ENCODE measurements around the gene ARMC12. TPM values are rescaled to one million over a fixed set of nuclear protein-coding genes. Genes with fewer than 3 reads are reported as not detected.
A peak's percentile ranks its signal among the peaks of the same experiment; 100 is the strongest.

ARMC12 gene
- total and polyA plus RNA-seq, 2 of the 13 experiments (the other 11 are each of a cell fraction or from before 2014, with no cell fraction given), result 1.3 TPM; not detected in 1

DNA sequence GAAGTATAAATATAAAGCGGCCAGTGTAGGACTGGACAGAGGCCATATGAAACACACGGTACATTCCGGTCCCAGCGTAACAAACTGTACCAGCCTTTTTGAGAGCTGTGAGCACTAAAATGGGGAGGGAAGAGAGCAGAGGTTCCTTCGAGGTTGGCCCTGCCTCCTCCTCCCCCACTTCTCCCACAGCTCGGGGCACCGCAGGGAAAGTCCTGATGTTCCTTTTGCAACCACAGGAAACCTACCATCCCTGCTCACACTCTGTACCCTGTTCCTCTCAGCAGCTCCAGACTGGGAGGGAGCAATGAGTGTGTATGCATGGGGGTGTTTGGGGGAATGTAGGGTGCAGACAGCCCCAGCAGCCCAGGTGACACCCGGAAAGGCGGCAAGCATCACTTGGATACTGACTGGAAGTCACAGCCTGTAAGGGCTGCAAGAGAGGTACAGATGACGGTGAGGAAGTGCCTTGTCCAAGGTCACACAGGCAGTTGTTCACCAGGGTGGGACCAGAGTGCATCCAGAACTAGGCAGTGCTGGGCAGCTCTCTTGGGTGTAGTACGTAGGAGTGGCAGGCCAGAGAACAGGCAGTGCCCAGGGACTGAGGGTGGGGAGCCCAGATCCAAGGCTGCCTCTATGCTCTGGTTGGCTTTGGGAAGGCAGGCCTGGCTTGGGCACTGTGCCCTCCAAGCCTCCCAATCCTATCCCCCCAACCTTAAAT lies 11.0 kb upstream of the ARMC12 start (continued):
- TF ChIP-seq, protein P1, sequence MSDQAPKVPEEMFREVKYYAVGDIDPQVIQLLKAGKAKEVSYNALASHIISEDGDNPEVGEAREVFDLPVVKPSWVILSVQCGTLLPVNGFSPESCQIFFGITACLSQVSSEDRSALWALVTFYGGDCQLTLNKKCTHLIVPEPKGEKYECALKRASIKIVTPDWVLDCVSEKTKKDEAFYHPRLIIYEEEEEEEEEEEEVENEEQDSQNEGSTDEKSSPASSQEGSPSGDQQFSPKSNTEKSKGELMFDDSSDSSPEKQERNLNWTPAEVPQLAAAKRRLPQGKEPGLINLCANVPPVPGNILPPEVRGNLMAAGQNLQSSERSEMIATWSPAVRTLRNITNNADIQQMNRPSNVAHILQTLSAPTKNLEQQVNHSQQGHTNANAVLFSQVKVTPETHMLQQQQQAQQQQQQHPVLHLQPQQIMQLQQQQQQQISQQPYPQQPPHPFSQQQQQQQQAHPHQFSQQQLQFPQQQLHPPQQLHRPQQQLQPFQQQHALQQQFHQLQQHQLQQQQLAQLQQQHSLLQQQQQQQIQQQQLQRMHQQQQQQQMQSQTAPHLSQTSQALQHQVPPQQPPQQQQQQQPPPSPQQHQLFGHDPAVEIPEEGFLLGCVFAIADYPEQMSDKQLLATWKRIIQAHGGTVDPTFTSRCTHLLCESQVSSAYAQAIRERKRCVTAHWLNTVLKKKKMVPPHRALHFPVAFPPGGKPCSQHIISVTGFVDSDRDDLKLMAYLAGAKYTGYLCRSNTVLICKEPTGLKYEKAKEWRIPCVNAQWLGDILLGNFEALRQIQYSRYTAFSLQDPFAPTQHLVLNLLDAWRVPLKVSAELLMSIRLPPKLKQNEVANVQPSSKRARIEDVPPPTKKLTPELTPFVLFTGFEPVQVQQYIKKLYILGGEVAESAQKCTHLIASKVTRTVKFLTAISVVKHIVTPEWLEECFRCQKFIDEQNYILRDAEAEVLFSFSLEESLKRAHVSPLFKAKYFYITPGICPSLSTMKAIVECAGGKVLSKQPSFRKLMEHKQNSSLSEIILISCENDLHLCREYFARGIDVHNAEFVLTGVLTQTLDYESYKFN (CRISPR knock-in tag; conservative IDR thresholded peaks at IDR 0.05), result 0 out of 2 replicates have a peak, but pooled peaks have one; percentile 12
- TF ChIP-seq PCBP1 (IDR thresholded peaks at IDR 0.05; ENCODE audit: borderline replicate concordance, low read depth, low read length) (no peak), ZNF292 (CRISPR knock-in tag; IDR thresholded peaks at IDR 0.05; ENCODE audit: borderline replicate concordance, low read depth) (peak; percentile 46; the same call in 1 of the 2 replicates), ASH2L (IDR thresholded peaks at IDR 0.05; ENCODE audit: insufficient read length, low read depth, low read length) (peak; percentile 18), ZNF24 (IDR thresholded peaks at IDR 0.05) (no peak), KDM2A (CRISPR knock-in tag; IDR thresholded peaks at IDR 0.05; ENCODE audit: borderline replicate concordance, low read depth) (peak; percentile 27; the same call in 1 of the 2 replicates), POGZ (CRISPR knock-in tag; IDR thresholded peaks at IDR 0.05) (0 out of 2 replicates have a peak, but pooled peaks have one; percentile 9), KMT2A (CRISPR knock-in tag; IDR thresholded peaks at IDR 0.05) (no peak), ELF1 (CRISPR knock-in tag; IDR thresholded peaks at IDR 0.05) (no peak), KAT8 (CRISPR knock-in tag; IDR thresholded peaks at IDR 0.05) (no peak), HDAC2 (CRISPR knock-in tag; IDR thresholded peaks at IDR 0.05) (peak; percentile 64; the same call in 1 of the 2 replicates), SRY (CRISPR knock-in tag; IDR thresholded peaks at IDR 0.05) (no peak), ZZZ3 (CRISPR knock-in tag; IDR thresholded peaks at IDR 0.05; ENCODE audit: borderline replicate concordance) (no peak), TEAD2 (CRISPR knock-in tag; IDR thresholded peaks at IDR 0.05) (no peak), MIER2 (CRISPR knock-in tag; IDR thresholded peaks at IDR 0.05) (no peak)
- TF ChIP-seq, protein P2, sequence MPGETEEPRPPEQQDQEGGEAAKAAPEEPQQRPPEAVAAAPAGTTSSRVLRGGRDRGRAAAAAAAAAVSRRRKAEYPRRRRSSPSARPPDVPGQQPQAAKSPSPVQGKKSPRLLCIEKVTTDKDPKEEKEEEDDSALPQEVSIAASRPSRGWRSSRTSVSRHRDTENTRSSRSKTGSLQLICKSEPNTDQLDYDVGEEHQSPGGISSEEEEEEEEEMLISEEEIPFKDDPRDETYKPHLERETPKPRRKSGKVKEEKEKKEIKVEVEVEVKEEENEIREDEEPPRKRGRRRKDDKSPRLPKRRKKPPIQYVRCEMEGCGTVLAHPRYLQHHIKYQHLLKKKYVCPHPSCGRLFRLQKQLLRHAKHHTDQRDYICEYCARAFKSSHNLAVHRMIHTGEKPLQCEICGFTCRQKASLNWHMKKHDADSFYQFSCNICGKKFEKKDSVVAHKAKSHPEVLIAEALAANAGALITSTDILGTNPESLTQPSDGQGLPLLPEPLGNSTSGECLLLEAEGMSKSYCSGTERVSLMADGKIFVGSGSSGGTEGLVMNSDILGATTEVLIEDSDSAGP (CRISPR knock-in tag; IDR thresholded peaks at IDR 0.05; ENCODE audit: borderline replicate concordance), result peak; percentile 64
- TF ChIP-seq, protein P3, sequence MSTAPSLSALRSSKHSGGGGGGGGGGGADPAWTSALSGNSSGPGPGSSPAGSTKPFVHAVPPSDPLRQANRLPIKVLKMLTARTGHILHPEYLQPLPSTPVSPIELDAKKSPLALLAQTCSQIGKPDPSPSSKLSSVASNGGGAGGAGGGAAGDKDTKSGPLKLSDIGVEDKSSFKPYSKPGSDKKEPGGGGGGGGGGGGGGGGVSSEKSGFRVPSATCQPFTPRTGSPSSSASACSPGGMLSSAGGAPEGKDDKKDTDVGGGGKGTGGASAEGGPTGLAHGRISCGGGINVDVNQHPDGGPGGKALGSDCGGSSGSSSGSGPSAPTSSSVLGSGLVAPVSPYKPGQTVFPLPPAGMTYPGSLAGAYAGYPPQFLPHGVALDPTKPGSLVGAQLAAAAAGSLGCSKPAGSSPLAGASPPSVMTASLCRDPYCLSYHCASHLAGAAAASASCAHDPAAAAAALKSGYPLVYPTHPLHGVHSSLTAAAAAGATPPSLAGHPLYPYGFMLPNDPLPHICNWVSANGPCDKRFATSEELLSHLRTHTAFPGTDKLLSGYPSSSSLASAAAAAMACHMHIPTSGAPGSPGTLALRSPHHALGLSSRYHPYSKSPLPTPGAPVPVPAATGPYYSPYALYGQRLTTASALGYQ (CRISPR knock-in tag; IDR thresholded peaks at IDR 0.05), result no peak
- TF ChIP-seq, protein P4, sequence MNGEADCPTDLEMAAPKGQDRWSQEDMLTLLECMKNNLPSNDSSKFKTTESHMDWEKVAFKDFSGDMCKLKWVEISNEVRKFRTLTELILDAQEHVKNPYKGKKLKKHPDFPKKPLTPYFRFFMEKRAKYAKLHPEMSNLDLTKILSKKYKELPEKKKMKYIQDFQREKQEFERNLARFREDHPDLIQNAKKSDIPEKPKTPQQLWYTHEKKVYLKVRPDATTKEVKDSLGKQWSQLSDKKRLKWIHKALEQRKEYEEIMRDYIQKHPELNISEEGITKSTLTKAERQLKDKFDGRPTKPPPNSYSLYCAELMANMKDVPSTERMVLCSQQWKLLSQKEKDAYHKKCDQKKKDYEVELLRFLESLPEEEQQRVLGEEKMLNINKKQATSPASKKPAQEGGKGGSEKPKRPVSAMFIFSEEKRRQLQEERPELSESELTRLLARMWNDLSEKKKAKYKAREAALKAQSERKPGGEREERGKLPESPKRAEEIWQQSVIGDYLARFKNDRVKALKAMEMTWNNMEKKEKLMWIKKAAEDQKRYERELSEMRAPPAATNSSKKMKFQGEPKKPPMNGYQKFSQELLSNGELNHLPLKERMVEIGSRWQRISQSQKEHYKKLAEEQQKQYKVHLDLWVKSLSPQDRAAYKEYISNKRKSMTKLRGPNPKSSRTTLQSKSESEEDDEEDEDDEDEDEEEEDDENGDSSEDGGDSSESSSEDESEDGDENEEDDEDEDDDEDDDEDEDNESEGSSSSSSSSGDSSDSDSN (CRISPR knock-in tag; IDR thresholded peaks at IDR 0.05), result peak; percentile 53

All from HepG2 (cell line).